ENCODE data around the gene HCST.
"Not testable (repeated sequence)": the region's sequence is repeated elsewhere in the genome, so short reads cannot be mapped to it uniquely, and the experiment has no call there.

GRCh38 chr19:35891819-35892218 lies 10.5 kb upstream of the HCST start:
- TF ChIP-seq, protein P1, sequence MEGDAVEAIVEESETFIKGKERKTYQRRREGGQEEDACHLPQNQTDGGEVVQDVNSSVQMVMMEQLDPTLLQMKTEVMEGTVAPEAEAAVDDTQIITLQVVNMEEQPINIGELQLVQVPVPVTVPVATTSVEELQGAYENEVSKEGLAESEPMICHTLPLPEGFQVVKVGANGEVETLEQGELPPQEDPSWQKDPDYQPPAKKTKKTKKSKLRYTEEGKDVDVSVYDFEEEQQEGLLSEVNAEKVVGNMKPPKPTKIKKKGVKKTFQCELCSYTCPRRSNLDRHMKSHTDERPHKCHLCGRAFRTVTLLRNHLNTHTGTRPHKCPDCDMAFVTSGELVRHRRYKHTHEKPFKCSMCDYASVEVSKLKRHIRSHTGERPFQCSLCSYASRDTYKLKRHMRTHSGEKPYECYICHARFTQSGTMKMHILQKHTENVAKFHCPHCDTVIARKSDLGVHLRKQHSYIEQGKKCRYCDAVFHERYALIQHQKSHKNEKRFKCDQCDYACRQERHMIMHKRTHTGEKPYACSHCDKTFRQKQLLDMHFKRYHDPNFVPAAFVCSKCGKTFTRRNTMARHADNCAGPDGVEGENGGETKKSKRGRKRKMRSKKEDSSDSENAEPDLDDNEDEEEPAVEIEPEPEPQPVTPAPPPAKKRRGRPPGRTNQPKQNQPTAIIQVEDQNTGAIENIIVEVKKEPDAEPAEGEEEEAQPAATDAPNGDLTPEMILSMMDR (conservative IDR thresholded peaks at IDR 0.05; ENCODE audit: low read depth, low read length): not testable (repeated sequence)
- not testable (repeated sequence) for TF ChIP-seq BHLHE40 (IDR thresholded peaks at IDR 0.05; ENCODE audit: low read depth, low read length); CEBPB (IDR thresholded peaks at IDR 0.05; ENCODE audit: low read depth, low read length); RAD21 (IDR thresholded peaks at IDR 0.05; ENCODE audit: low read length); POLR2A (IDR thresholded peaks at IDR 0.05; ENCODE audit: low read depth, low read length); MAFK (IDR thresholded peaks at IDR 0.05; ENCODE audit: low read depth, low read length); USF2 (IDR thresholded peaks at IDR 0.05; ENCODE audit: low read depth, low read length); SMC3 (IDR thresholded peaks at IDR 0.05; ENCODE audit: low read depth, low read length); RCOR1 (IDR thresholded peaks at IDR 0.05; ENCODE audit: insufficient replicate concordance, low read length); MAZ (IDR thresholded peaks at IDR 0.05; ENCODE audit: borderline replicate concordance, low read depth, low read length); FOS (IDR thresholded peaks at IDR 0.05; ENCODE audit: low read depth, low read length); NFE2L2 (IDR thresholded peaks at IDR 0.05; ENCODE audit: low read depth, low read length)
- TF ChIP-seq, protein P2, sequence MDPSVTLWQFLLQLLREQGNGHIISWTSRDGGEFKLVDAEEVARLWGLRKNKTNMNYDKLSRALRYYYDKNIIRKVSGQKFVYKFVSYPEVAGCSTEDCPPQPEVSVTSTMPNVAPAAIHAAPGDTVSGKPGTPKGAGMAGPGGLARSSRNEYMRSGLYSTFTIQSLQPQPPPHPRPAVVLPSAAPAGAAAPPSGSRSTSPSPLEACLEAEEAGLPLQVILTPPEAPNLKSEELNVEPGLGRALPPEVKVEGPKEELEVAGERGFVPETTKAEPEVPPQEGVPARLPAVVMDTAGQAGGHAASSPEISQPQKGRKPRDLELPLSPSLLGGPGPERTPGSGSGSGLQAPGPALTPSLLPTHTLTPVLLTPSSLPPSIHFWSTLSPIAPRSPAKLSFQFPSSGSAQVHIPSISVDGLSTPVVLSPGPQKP (IDR thresholded peaks at IDR 0.05; ENCODE audit: borderline replicate concordance, low read depth, low read length): not testable (repeated sequence)

All from IMR-90 (cell line).